Endothelial cell of umbilical vein (primary cell): ENCODE results near the gene XXYLT1. TPM values are rescaled to one million over a fixed set of nuclear protein-coding genes. Genes with fewer than 3 reads are reported as not detected.

ENCODE experiments used
- BruUV-seq: library from RNA; stranded (reverse); fragments of 400-500 nt; replicated peaks from 2 replicates; lab custom pipeline; 2021; lab: Mats Ljungman, UMichigan
- CTCF ChIA-PET: fragments of 300-600, 350-600 bp; sonication (Branson Sonifier 250); formaldehyde crosslinking; loops from one replicate; lab custom pipeline; 2021; ENCODE audit warnings: antibody characterized with exemption, inconsistent platforms; lab: Charles Lee
- POLR2A ChIA-PET: fragments of 300-600, 350-600 bp; sonication (Branson Sonifier 250); formaldehyde crosslinking; loops from one replicate; lab custom pipeline; 2021; ENCODE audit warnings: antibody characterized with exemption, inconsistent platforms; lab: Charles Lee
- DNase-seq: peaks from one replicate; pipeline ENCODE4 v3.0.0-alpha.2; 2011; ENCODE audit warnings: low read depth, low spot score
- FAIRE-seq: peaks from 2 replicates; lab custom pipeline; 2011; peaks lifted over from hg19 to GRCh38; lab: Jason Lieb, UNC
- H2AFZ ChIP-seq: 2 replicates; pipeline ENCODE4 v1.6.0; 2012; ENCODE audit warnings: low read depth, low read length, control low read depth, inconsistent platforms
- H3K27ac ChIP-seq: 2 replicates; pipeline ENCODE4 v1.5.1; 2011; ENCODE audit warnings: low read depth, mild to moderate bottlenecking, control low read depth, low read length, moderate library complexity; ENCODE audit not compliant: insufficient read depth
- H3K27me3 ChIP-seq, 2 experiments: 2 replicates each; pipeline versions ENCODE4 v1.6.0 to v1.6.1; 2011; ENCODE audit warnings: low read length in 2 of 2, mixed read lengths in 1 of 2; ENCODE audit not compliant: control insufficient read depth in 2 of 2, insufficient read depth in 2 of 2
- H3K36me3 ChIP-seq, 2 experiments: 2 replicates in 1 of 2; 3 replicates in 1 of 2; pipeline ENCODE4 v1.5.1; 2011; ENCODE audit warnings: low read length in 2 of 2, mild to moderate bottlenecking in 1 of 2, moderate library complexity in 1 of 2; ENCODE audit not compliant: control insufficient read depth in 2 of 2, insufficient read depth in 2 of 2; ENCODE audit errors: extremely low read depth in 1 of 2
- H3K4me1 ChIP-seq: 3 replicates; pipeline ENCODE4 v1.5.1; 2011; ENCODE audit warnings: mild to moderate bottlenecking, low read length; ENCODE audit not compliant: control insufficient read depth, insufficient read depth; ENCODE audit errors: extremely low read depth
- H3K4me2 ChIP-seq: 2 replicates; pipeline ENCODE4 v1.6.1; 2011; ENCODE audit warnings: low read length, control low read depth, mixed read lengths; ENCODE audit not compliant: insufficient read depth
- H3K4me3 ChIP-seq, 3 experiments: fragments of 200-600 bp in 1 of 3; sonication (generic), shearing (Covaris generic) in 1 of 3; replicated peaks in 1 of 3; 2 replicates each; pipeline ENCODE4 v1.5.1; 2011 to 2016; ENCODE audit warnings: control low read depth in 3 of 3, low read length in 3 of 3, mild to moderate bottlenecking in 2 of 3, inconsistent platforms in 1 of 3, low read depth in 1 of 3, moderate library complexity in 1 of 3; ENCODE audit not compliant: insufficient read depth in 1 of 3
- H3K79me2 ChIP-seq: 2 replicates; pipeline ENCODE4 v1.6.0; 2012; ENCODE audit warnings: low read length, inconsistent platforms; ENCODE audit not compliant: control insufficient read depth, insufficient read depth
- H3K9ac ChIP-seq: replicated peaks from 2 replicates; pipeline ENCODE3; 2011; ENCODE audit warnings: low read length, control low read depth; ENCODE audit not compliant: insufficient read depth; ENCODE audit errors: extremely low read depth
- H3K9me1 ChIP-seq: replicated peaks from 3 replicates; pipeline ENCODE4 v1.6.0; 2011; ENCODE audit warnings: mild to moderate bottlenecking, low read length; ENCODE audit not compliant: control insufficient read depth, insufficient read depth; ENCODE audit errors: extremely low read depth
- H3K9me3 ChIP-seq: replicated peaks from 2 replicates; pipeline ENCODE4 v1.5.1; 2012; ENCODE audit warnings: low read length, inconsistent platforms; ENCODE audit not compliant: control insufficient read depth, insufficient read depth
- H4K20me1 ChIP-seq: replicated peaks from 2 replicates; pipeline ENCODE3; 2011; ENCODE audit warnings: mild to moderate bottlenecking, low read length; ENCODE audit not compliant: control insufficient read depth, insufficient read depth; ENCODE audit errors: extremely low read depth
- FOS ChIP-seq: IDR thresholded peaks from 2 replicates; pipeline ENCODE4 v1.6.1; 2011; ENCODE audit warnings: mild to moderate bottlenecking, low read length, moderate library complexity, borderline replicate concordance; ENCODE audit not compliant: insufficient read depth
- JUN ChIP-seq: IDR thresholded peaks from 2 replicates; pipeline ENCODE4 v1.6.1; 2011; ENCODE audit warnings: borderline replicate concordance, low read depth; ENCODE audit not compliant: insufficient read length, insufficient read depth
- POLR2A ChIP-seq: IDR thresholded peaks from 2 replicates; pipeline ENCODE4 v1.6.1; 2012; ENCODE audit warnings: low read depth, mild to moderate bottlenecking, control low read depth, low read length
- POLR2AphosphoS5 ChIP-seq: IDR thresholded peaks from 2 replicates; pipeline ENCODE4 v1.6.1; 2012; ENCODE audit warnings: low read depth, mild to moderate bottlenecking, control low read depth, low read length, moderate library complexity; ENCODE audit not compliant: insufficient read depth
- dilution Hi-C: fragments of 300-500 bp; cut with MboI; formaldehyde crosslinking; loops from one replicate; pipeline ENCODE4 v1.15.0; 2019; ENCODE audit warnings: low sequenced_read_pairs; ENCODE audit not compliant: extremely low pct_ligation_motif_present
- intact Hi-C: fragments of 100-400 bp; cut with micrococcal nuclease; formaldehyde crosslinking; loops from one replicate; pipeline ENCODE4 v1.10.0; 2022
- polyA plus RNA-seq, 4 experiments: library from polyadenylated mRNA; depleted of rRNA in 3 of 4; stranded (reverse) in 3 of 4; unstranded in 1 of 4; fragments of >200 nt; gene quantifications; 2 replicates each; pipeline versions ENCODE4 v1.2.1 to v1.2.3, GENCODE V29; 2011 to 2012; ENCODE audit warnings: missing spikeins in 1 of 4
- total RNA-seq: library from RNA; stranded (reverse); gene quantifications from 2 replicates; pipeline ENCODE4 v1.2.3, GENCODE V29; 2021

XXYLT1 gene
- total and polyA plus RNA-seq, 2 donors (not counting 3 experiments of a cell fraction or from before 2014, with no cell fraction given) = 54.4 to 78.1 TPM

GRCh38 chr3:195059471-195060216 is 211.3 kb downstream of the XXYLT1 start:
- Histone ChIP-seq H3K27ac (no peak overlapping the region), H3K4me3 (no peak overlapping the region), H3K36me3 (no peaks in the 10 kb centered on the region), H3K9ac (no peak overlapping the region), H3K4me2 (no peak overlapping the region), H3K79me2 (no peaks in the 10 kb centered on the region), H3K9me3 (no peaks in the 10 kb centered on the region), H3K27me3 (no peaks in the 10 kb centered on the region), H4K20me1 (no peaks in the 10 kb centered on the region), H3K4me1 (peaks cover 15% of the 10 kb centered on the region), H3K9me1 (no peaks in the 10 kb centered on the region), H2AFZ (peak overlapping the region; percentile 38)
- intact Hi-C loops (loop anchor here (1.0 kb wide), 2 partner anchors 28 to 377 kb away; no protein-coding TSS in a partner anchor), dilution Hi-C loops (no loop called here)
- POLR2A ChIA-PET = interaction anchor here (0.6 kb wide), 1 partner anchor 30 kb away, joined by 3 read pairs; no protein-coding TSS in a partner anchor
- CTCF ChIA-PET = interaction anchor here (0.7 to 2.9 kb wide), 9 partner anchors 13 to 377 kb away, joined by 3 to 17 read pairs (median 4); no protein-coding TSS in a partner anchor
- no peak for TF ChIP-seq JUN
- FAIRE-seq (no peak), DNase-seq (no peak)
- BruUV-seq = no TSS peak

DNA sequence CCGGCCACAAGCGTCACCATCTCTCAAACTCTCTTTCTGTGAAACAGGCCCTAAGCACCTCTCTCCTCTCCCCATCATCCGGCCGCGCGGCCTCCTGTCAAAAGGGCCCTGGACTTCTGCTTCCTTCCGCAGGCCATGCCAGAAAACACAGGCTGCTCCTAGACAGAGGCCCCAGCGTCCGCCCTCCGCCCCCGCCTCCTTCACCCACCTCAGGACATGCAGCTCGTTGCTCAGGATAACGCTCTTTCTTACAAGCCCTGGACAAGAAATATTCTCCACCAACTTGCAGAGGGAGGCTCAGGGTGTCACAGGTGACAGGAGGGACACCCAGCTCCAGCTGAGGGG is 212.0 kb downstream of the XXYLT1 start:
- Histone ChIP-seq H3K36me3 (no peaks in the 10 kb centered on the region), H3K27ac (peak overlapping the region; percentile 54), H2AFZ (peak overlapping the region; percentile 38), H3K4me2 (no peak overlapping the region), H3K27me3 (no peaks in the 10 kb centered on the region), H3K9me3 (no peaks in the 10 kb centered on the region), H3K9ac (no peak overlapping the region), H3K4me1 (peaks cover 15% of the 10 kb centered on the region), H3K9me1 (no peaks in the 10 kb centered on the region), H3K4me3 (no peak overlapping the region), H4K20me1 (no peaks in the 10 kb centered on the region), H3K79me2 (no peaks in the 10 kb centered on the region)
- FAIRE-seq = peak; percentile 95
- ChIA-PET POLR2A (interaction anchor here (0.6 kb wide), 1 partner anchor 30 kb away, joined by 3 read pairs; no protein-coding TSS in a partner anchor), CTCF (interaction anchor here (0.6 to 2.9 kb wide), 12 partner anchors 9 to 376 kb away, joined by 3 to 17 read pairs (median 4); partner anchors contain the start of gene XXYLT1)
- intact Hi-C loops = loop anchor here (1.0 kb wide), 1 partner anchor 28 kb away; no protein-coding TSS in a partner anchor
- dilution Hi-C loops = no loop called here
- DNase-seq = peak; percentile 88
- TF ChIP-seq POLR2A = peak; percentile 32
- no peak for TF ChIP-seq FOS
- peak; percentile 66 for TF ChIP-seq POLR2AphosphoS5
- no TSS peak for BruUV-seq
